HG02588 (cell line): Measurements from ENCODE around the gene DNAAF5.
"Not testable (repeated sequence)": the region's sequence is repeated elsewhere in the genome, so short reads cannot be mapped to it uniquely, and the experiment has no call there.

ENCODE experiments used
- ATAC-seq: cut with Tn5 transposase; IDR thresholded peaks from one replicate; pipeline ENCODE4 v1.9.1; 2021; ENCODE audit warnings: mild to moderate bottlenecking, moderate library complexity; ENCODE audit not compliant: unreplicated experiment

DNAAF5 gene

DNA sequence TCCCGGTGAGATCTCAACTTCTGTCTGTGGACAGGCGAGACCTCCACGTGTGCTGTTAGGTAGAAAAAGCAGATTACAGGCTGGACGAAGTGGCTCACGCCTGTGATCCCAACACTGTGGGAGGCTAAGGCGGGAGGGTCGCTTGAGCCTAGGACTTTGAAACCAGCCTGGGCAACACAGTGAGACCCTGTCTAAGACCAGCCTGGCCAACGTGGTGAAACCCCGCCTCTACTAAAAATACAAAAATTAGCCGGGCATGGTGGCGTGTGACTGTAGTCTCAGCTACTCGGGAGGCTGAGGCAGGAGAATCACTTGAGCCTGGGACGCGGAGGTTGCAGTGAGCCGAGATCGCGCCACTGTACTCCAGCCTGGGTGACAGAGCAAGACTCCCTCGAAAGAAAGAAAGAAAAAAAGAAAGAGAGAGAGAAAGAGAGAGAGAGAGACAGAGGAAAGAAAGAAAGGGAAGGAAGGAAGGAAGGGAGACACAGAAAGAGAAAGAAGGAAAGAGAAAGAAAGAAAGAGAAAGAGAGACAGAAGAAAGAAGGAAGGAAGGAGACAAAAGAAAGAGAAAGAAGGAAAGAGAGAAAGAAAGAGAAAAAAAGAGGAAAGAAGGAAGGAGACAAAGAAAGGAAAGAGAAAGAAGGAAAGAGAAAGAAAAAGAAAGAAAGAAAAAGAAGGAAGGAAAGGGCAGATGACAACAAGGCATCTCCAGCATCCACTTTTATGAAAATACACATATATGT is 76.2 kb downstream of the DNAAF5 start:
- no peak for ATAC-seq

DNA sequence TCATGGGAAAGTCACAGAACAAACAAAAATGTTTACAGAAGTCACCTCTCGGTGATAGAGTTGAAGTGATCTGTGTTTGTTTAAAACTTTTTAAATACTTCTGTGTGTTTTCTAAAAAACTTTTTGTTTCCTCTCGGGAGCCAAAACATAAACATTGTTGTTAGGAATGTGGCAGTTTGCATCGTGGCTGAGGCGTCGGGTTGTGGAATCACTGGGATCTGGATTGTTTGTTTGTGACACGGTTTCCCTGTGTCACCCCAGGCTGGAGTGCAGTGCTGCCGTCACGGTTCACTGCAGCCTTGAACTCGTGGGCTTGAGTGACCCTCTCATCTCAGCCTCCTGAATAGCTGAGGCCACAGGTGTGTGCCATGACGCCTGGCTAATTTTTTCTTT is 76.7 kb downstream of the DNAAF5 start:
- ATAC-seq: no peak

DNA sequence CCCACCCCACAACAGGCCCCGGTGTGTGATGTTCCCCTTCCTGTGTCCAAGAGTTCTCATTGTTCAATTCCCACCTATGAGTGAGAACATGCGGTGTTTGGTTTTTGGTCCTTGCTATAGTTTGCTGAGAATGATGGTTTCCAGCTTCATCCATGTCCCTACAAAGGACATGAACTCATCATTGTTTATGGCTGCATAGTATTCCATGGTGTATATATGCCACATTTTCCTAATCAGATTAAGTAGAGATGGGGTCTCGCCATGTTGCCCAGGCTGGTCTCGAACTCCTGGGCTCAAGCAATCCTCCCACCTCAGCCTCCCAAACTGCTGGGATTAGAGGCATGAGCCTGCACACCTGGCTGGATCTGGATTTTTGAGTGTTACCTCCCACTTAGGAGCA is 77.3 kb downstream of the DNAAF5 start:
- ATAC-seq: not testable (repeated sequence)

DNA sequence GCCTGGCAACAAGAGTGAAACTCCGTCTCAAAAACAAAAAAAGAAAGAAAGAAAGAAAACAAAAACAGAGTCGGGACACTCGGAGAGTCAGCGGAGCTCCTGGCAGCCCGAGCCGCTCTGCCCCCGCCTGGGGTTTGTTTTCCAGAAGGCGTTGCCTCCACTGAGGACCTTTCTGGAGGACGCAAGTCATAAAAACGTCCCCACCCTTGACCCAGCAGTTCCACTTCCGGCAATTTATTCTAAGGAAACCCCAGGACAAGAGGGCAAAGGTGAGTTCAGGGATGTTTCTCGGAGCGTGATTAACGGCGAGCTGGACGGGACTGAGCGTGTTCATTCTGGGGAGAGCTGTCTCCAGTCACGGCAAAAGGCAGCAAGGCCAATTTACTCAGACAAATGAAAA is 78.8 kb downstream of the DNAAF5 start:
- ATAC-seq: no peak

DNA sequence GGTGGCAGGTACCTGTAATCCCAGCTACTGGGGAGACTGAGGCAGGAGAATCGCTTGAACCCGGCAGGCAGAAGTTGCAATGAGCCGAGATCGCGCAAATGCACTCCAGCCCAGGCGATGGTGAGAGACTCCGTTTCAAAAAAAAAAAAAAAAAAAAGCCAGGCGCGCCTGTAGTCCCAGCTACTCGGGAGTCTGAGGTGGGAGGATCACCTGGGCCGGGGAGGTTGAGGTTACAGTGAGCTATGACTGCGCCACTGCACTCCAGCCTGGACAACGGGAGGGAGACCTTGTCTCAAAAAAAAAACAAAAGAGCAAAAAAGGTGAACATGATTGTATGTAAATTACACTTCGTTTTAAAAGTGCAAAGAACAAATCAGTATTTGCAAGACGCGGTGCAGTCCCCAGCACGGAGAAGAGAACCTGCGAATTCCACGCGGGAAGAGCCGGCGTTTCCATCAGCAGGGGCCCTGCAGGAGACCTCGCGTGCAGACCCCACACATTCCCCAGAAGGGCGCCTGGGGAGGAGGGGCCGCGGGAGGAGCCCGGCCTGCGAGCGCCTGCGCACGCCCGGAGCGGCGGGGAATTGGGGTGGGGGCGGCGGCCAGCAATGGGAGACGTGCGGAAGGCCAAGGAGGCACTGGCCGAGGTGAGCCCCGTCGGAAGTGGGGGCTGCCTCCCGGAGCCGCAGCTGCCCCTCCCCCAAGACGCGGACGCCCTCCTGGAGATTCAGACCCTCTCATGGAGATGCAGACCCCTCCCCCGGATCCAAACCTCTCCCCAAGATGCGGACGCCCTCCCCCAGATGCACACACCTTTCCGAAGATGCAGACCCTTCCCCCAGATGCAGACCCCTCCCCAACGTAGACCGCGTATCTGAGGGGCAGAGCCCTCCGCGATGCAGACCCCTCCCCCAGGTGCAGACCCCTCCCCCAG is 89.1 kb downstream of the DNAAF5 start:
- no peak for ATAC-seq

DNA sequence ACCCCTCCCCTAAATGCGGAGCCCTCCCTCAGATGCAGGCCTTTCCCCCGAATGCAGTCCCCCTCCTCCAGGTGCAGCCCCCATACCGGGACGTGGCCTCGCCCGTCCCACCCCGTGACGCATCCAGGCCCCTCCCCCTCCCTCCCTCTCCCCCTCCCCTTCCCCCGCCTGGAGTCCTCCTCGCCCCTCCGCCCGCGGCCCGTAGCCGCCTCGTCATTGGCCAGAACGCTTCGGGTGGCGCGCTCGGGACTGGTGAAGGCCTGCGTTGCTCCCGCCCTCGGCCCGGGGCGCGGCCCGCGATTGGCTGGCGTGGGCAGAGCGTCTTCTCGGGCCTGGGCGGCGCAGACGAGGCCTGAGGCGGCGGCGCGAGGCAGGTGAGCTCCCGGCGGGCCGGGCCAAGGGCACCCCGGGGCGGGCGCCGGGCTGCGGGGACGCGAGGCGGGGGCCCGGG is 89.8 kb downstream of the DNAAF5 start:
- peak; percentile 91 for ATAC-seq

DNA sequence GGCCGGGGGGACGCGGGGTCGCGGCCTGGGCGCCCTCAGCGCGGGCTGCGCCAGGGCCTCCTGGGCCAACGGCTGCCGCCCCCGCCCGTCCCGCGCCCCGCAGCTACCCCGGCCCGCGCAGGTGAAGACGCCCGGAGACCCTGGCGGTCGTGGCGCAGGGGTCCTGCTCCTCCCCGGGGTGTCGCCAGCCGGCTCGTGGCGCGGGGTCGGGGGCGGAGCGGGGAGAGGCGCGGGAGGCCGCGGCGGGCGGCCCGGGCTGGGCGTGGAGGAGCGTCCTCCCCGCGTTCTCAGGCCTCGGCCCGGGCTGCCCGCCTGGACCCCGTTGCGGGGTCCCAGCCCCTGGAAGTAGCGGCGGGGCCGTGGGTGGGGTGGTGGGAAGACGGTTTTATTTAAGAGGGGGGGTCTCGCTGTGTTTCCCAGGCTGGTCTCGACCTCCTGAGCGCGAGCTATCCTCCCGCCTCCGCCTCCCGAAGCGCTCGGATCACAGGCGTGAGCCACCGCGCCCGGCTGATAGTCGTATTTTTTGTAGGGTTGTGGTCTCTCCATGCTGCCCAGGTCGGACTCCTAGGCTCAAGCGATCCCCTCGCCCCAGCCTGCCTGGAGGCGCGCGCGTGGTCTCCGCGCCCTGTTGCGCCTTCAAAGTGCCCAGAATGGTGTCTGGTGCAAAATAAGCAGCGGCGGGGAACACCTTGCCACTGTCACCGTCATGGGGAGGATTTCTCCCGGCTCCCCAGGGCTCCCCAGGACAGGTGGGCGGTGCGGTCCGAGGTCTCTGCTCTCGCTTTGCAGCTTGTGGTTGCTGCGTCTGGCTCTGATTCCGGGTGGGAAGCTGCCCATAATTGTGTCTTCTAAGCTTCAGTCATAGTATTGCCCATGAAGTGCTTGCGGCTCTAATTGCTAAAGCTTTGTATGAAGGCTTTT is 90.5 kb downstream of the DNAAF5 start:
- peak; percentile 7 for ATAC-seq

DNA sequence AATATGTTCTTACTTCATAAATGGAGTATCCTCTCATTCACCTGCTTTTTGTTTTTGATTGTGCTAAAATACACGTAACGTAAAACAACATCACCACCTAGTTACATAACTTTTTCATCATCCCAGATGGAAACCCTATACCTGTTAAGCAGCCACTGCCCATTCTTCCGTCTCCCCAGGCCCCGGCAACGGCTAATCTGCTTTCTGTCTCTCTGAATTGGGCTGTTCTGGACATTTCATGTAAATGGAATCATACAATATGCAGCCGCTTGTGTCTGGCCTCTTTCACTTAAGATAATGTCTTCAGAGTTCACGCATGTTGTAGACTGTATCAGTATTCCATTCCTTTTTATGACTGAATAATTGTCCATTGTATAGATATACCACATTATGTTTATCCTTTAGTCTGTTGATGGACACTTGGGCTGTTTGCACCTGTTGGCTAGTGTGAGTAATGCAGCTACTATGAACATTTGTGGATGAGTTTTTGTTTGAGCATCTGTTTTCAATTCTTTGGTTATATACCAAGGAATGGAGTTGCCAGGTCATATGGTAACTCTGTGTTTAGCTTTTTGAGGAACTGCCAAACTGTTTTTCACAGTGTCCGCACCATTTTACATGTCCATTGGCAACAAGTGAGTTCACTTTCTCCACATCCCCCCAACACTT is 91.7 kb downstream of the DNAAF5 start:
- ATAC-seq: no peak

DNA sequence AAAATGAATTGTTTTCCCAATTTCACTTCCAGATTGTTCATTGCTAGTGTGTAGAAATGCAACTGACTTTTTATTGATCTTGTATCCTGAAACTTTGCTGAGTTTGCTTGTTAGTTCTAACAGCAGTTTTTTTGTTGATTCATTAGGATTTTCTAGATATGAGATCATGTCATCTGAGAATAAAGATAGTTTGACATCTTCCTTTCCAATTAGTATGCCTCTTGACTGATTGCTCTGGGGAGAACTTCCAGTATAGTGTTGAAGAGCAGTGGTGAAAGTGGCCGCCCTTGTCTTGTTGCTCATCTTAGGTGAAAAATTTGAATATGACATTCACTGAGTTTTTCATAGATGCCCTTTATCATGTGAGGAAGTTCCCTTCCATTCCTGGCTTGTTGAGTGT is 93.8 kb downstream of the DNAAF5 start:
- ATAC-seq: no peak

DNA sequence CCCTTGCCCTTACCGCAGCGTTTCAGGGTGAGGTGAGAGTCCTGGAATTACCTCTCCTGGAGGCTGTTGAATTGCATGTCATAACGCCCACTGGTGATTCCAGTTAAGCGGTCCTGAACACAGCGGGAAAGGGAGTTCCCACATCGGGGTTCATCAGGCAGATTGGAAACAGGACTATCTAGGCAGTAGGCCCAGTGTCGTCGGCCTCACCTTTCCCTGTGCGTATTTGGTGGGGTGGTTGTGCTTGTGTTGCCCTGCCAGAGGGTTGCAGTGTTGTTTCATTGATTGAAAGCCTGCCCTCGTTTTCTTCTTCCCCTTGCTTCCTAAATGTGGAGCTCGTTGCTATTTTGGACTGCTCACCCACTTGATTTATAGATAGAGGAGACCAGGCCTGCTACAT is 95.2 kb downstream of the DNAAF5 start:
- ATAC-seq: no peak

DNA sequence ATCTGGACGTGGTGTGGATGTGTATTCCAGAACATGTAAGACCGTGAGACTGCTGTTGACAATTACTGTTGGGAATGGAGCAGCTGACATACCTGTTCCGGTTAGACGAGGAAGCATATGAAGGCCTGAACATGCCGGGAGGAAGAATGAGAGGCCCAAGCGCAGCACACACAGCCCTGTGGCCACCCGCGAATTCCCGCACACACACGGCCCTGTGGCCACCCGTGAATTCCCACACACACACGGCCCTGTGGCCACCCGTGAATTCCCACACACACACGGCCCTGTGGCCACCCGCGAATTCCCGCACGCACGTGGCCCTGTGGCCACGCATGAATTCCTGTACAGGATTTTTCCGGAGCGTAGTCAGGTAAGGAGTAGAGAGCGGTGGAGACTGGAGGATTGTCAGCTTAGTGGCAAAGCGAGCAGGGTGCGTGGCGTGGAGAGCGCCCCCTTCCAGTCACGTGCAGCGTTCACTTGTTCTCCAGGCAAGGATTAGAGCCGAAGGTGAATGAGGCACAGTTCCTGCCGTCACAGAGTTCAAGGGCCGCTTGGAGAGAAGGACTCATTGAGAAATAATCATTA is 96.3 kb downstream of the DNAAF5 start:
- no peak for ATAC-seq

DNA sequence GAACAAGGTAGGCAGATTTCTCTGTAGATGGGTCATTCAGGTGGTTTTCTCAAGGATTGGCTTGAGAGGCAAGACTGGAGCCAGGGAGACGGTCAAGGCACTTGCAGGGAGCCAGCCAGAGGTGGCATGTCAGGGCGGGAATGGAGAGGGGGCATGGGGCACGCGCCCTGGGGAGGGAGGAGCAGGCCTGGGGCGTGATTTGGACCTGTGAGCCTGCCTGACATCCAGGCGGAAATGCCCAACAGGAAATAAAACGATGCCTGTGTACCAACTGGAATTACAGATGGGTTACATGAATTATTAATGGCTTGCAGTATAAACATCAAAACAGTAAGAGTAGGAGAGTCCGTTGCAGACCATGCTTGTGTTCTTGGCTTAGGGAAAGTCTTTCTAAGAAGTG is 97.2 kb downstream of the DNAAF5 start:
- no peak for ATAC-seq

DNA sequence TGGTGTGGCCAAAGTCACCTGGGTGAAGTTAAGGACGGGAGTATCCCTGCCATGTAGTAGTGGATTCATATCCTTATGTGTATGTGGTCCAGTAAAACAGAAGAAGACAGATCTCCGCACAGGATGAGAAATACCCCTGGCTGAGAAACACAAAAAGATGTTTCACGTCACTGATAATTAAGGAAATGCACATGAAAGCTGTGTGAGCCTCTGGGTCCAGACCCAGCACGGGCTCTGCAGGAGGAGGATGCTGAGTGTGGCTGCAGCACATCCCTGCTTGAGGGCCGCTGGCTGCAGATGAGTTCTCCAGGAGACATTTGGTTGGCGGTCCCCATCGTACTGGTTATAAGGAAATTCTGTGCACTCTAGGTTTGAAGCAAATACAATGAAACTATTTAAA is 97.6 kb downstream of the DNAAF5 start:
- no peak for ATAC-seq

DNA sequence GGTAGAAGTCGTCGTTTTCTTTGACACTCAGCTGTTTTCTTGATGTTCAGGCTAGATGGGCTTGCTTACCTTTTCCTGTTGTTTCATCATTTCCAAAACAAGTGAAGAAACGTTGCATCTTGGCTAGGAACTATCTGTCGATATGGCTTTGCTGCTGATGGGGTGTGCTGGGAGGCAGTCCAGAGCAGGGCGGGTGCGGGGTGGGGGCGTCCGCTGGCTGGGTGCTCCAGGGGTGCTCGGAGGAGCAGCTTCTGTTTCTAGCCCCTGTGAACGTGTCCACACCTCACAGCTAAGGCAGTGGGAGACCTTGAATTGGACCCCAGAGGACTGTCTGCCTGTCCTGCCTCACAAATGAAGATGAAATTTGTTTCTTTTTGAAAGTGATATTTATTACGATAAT is 98.2 kb downstream of the DNAAF5 start:
- no peak for ATAC-seq

DNA sequence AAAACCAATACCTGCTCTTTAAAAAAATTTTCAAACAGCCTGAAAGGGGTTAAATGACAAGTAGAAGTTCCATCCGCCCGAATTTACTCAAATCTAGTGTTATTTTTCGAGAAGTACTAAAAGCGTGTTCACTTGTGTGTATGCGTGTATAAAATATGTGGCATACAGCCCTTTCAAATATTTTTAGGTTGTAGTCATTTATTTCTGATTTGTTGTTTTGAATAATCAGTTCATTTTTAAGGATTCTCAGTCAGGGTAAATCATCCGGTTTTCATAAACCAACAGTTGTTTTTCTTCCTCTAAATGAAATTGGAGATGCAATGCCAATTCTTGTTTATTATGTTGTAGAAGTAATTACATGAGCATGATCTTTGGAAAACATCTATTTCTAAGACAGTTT is 98.9 kb downstream of the DNAAF5 start:
- no peak for ATAC-seq

DNA sequence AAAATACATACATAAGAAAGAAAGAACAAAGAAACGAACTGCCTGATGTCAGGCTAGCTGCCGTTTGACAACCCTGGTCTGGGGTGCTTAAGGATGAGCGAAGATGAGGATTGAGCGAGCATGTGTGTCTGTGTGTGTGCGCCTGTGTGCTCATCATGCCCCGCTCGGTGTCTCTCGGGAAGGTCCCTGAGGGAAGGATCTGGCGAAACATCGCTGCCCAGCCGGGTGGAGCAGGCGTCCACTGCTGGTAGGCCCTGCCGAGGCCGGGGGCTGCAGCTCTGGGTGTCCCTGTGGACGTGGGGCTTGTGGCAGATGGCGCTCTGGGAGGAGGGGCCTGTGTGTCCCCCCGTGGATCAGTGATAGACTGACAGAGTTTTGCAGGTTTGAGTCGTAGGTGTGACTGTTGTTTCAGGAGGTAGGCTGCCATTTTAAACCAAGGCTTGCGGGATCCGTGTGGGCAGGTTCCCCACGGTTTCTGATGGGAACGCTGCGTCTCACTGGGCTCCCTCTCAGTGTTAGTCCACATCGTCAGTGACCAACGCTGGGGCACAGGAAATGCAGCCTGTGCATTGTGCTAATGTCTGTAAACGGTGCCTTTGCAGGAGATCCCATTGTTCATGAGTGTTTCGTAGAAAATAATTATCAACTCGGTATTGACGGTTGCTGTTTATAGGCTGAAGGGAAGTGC is 99.9 kb downstream of the DNAAF5 start:
- ATAC-seq: no peak

DNA sequence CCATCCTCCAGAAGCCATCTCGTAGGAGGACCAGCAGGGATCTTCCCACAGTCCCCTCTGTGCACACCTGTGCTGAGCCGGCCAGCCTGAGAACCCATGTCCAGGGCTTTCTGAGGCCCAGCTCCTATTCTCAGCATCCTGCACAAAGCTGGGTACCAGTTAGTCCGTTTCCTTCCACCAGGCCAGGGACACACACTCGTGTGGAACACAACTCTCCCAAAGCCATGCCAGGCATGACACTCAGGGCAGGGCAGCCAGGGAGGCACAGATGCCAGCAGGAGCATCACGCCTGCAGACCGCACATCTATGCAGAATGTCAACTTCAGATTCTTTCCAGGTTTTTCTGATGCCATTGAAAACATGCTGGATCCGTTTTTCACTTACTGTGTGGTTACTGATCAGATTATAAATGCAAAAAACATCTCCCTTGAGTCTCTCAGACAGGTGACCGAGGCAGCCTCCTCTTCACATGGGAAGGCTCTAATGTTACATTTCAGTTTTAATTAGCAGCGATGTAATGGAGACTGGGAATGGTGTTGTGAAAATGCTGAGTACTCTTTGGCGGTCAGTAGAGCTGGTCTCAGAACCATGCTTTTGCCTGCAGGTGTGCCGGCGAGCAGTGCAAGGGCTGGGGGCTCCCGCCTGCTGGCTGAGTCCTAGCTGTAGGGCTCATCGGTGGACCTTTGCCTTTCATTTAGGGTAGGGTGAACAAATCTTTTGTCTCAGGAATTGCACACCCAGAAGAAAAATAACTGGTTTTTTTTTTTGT is 102.5 kb downstream of the DNAAF5 start:
- no peak for ATAC-seq

DNA sequence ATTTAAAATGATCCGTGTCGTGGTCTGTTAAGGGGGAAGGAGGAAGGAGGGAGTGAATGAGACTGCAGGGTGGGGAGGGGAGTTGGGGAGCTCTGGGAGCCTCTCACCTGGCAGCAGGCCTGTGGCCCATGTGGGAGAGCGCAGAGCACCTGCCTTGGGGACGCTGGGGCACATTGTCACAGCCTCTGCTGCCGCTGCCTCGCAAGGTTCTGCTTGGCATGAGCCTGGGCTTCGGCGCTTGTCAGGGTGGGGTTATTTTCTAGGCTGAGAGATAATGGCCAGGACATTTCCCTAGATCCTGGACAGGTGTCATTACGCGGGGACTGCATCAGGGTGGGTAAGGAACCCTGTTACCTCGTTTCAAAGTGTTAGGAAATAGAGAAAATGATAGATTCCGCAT is 103.6 kb downstream of the DNAAF5 start:
- ATAC-seq: no peak
